ENCODE results near the gene ZBTB7C. TPM values are rescaled to one million over a fixed set of nuclear protein-coding genes. Genes with fewer than 3 reads are reported as not detected.

Gene ZBTB7C
- polyA plus RNA-seq, 1 of the 3 experiments (the other 2 are of a cell fraction): 0.05 TPM

DNA sequence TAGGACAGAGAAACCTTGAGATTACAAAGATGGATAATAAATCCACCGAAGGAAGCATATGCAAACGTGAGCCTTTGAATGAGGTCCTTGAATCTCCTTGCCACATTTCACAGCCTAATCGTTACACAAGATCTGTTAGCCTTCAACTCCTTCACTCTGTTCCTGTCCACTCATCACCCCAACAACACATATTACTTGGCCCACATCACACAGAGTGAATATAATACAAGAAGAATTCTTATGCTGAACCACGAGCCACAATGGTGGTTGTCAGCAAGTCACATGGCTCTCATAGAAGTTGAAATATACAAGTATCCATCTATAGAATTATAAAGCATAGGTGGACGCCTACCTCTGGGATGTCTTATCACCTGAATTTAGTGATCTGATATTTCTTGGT is 12.6 kb downstream of the ZBTB7C start:
- H3K27ac ChIP-seq (ENCODE audit: low read depth in 2 of 2, low read length in 1 of 2): no peak overlapping the region
- H3K27me3 ChIP-seq (ENCODE audit: insufficient read depth): peaks cover 26% of the 10 kb centered on the region
- no peak overlapping the region for H3K4me2 ChIP-seq
- H2AFZ ChIP-seq (ENCODE audit: low read depth): no peak overlapping the region
- no peaks in the 10 kb centered on the region for H3K9me3 ChIP-seq
- POLR2A ChIA-PET: no interaction called here
- no peak overlapping the region for H3K4me3 ChIP-seq (ENCODE audit: low read depth in 2 of 2, low read length in 1 of 2)
- H3K9ac ChIP-seq: no peak overlapping the region
- WGBS (ENCODE audit: low lambda C conversion rate): 55% methylated on average over 5 of the region's 5 CpGs
- no peaks in the 10 kb centered on the region for H4K20me1 ChIP-seq (ENCODE audit: insufficient read depth)
- H3K36me3 ChIP-seq (replicated peaks in 1 of 2; ENCODE audit: control insufficient read depth in 1 of 2, insufficient read depth in 2 of 2, low read length in 1 of 2): no peaks in the 10 kb centered on the region
- CTCF ChIA-PET: interaction anchor here (1.1 to 2.0 kb wide), 3 partner anchors 50 to 165 kb away, joined by 3 to 5 read pairs (median 3); no protein-coding TSS in a partner anchor
- H3F3A ChIP-seq (replicated peaks; ENCODE audit: insufficient read depth): no peaks in the 10 kb centered on the region
- no peaks in the 10 kb centered on the region for H3K79me2 ChIP-seq (ENCODE audit: insufficient read depth)
- no peak for TF ChIP-seq NRF1 (IDR thresholded peaks at IDR 0.05; ENCODE audit: low read depth, low read length)
- no peak for TF ChIP-seq SMC3 (IDR thresholded peaks at IDR 0.05; ENCODE audit: low read depth, low read length)
- TF ChIP-seq FOXM1 (IDR thresholded peaks at IDR 0.05; ENCODE audit: low read depth): no peak
- TF ChIP-seq EP300 (IDR thresholded peaks at IDR 0.05; ENCODE audit: borderline replicate concordance in 1 of 2, low read depth in 1 of 2, low read length in 1 of 2): no peak
- TF ChIP-seq POLR2AphosphoS5 (IDR thresholded peaks at IDR 0.05; ENCODE audit: low read depth, low read length): no peak
- no peak for TF ChIP-seq GATA2 (CRISPR knock-in tag; IDR thresholded peaks at IDR 0.05)
- TF ChIP-seq FOXJ3 (CRISPR knock-in tag; IDR thresholded peaks at IDR 0.05): no peak
- no peak for TF ChIP-seq CHD2 (IDR thresholded peaks at IDR 0.05; ENCODE audit: low read length, partially characterized antibody)
- TF ChIP-seq, protein P1, sequence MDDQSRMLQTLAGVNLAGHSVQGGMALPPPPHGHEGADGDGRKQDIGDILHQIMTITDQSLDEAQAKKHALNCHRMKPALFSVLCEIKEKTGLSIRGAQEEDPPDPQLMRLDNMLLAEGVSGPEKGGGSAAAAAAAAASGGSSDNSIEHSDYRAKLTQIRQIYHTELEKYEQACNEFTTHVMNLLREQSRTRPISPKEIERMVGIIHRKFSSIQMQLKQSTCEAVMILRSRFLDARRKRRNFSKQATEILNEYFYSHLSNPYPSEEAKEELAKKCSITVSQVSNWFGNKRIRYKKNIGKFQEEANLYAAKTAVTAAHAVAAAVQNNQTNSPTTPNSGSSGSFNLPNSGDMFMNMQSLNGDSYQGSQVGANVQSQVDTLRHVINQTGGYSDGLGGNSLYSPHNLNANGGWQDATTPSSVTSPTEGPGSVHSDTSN (IDR thresholded peaks at IDR 0.05): no peak
- TF ChIP-seq JUND (IDR thresholded peaks at IDR 0.05): no peak
- no peak for TF ChIP-seq RAD21 (IDR thresholded peaks at IDR 0.05; ENCODE audit: low read length)
- no peak for TF ChIP-seq GABPA (IDR thresholded peaks at IDR 0.05; ENCODE audit: low read depth)
- TF ChIP-seq RFX5 (IDR thresholded peaks at IDR 0.05; ENCODE audit: low read length): no peak
- TF ChIP-seq YY1 (IDR thresholded peaks at IDR 0.05; ENCODE audit: low read depth): no peak
- TF ChIP-seq, protein P2, sequence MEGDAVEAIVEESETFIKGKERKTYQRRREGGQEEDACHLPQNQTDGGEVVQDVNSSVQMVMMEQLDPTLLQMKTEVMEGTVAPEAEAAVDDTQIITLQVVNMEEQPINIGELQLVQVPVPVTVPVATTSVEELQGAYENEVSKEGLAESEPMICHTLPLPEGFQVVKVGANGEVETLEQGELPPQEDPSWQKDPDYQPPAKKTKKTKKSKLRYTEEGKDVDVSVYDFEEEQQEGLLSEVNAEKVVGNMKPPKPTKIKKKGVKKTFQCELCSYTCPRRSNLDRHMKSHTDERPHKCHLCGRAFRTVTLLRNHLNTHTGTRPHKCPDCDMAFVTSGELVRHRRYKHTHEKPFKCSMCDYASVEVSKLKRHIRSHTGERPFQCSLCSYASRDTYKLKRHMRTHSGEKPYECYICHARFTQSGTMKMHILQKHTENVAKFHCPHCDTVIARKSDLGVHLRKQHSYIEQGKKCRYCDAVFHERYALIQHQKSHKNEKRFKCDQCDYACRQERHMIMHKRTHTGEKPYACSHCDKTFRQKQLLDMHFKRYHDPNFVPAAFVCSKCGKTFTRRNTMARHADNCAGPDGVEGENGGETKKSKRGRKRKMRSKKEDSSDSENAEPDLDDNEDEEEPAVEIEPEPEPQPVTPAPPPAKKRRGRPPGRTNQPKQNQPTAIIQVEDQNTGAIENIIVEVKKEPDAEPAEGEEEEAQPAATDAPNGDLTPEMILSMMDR (IDR thresholded peaks at IDR 0.05): no peak
- TF ChIP-seq, protein P3, sequence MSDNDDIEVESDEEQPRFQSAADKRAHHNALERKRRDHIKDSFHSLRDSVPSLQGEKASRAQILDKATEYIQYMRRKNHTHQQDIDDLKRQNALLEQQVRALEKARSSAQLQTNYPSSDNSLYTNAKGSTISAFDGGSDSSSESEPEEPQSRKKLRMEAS (IDR thresholded peaks at IDR 0.05; ENCODE audit: low read depth): no peak
- no peaks in the 10 kb centered on the region for H3K9me2 ChIP-seq
- H3K4me1 ChIP-seq (ENCODE audit: control insufficient read depth in 1 of 2, insufficient read depth in 2 of 2, low read depth in 1 of 2, low read length in 1 of 2): peaks cover 0 to 16% of the 10 kb centered on the region in 2 experiments; a peak in 2 of 4 replicates
- no peak for DNase-seq

- H3K9me2 ChIP-seq: no peaks in the 10 kb centered on the region
- H3K36me3 ChIP-seq (replicated peaks in 1 of 2; ENCODE audit: control insufficient read depth in 1 of 2, insufficient read depth in 2 of 2, low read length in 1 of 2): no peaks in the 10 kb centered on the region
- no peaks in the 10 kb centered on the region for H4K20me1 ChIP-seq (ENCODE audit: insufficient read depth)
- no peak overlapping the region for H3K4me3 ChIP-seq (ENCODE audit: low read depth in 2 of 2, low read length in 1 of 2)
- no peak for TF ChIP-seq USF1 (IDR thresholded peaks at IDR 0.05; ENCODE audit: borderline replicate concordance, low read depth)
- no peak for TF ChIP-seq POLR2AphosphoS5 (IDR thresholded peaks at IDR 0.05; ENCODE audit: low read depth, low read length)
- TF ChIP-seq ELF1 (IDR thresholded peaks at IDR 0.05): no peak
- no peak for TF ChIP-seq SIN3A (IDR thresholded peaks at IDR 0.05; ENCODE audit: borderline replicate concordance, low read depth, low read length)
- TF ChIP-seq YY1 (IDR thresholded peaks at IDR 0.05; ENCODE audit: low read depth): no peak
- no peak for TF ChIP-seq EZH2phosphoT487 (IDR thresholded peaks at IDR 0.05; ENCODE audit: borderline replicate concordance, low read depth)
- TF ChIP-seq FOSL2 (IDR thresholded peaks at IDR 0.05; ENCODE audit: borderline replicate concordance, low read depth): no peak
- TF ChIP-seq EP300 (IDR thresholded peaks at IDR 0.05; ENCODE audit: borderline replicate concordance in 1 of 2, low read depth in 1 of 2, low read length in 1 of 2): no peak
- TF ChIP-seq, protein P1 (IDR thresholded peaks at IDR 0.05): no peak
- TF ChIP-seq RFX5 (IDR thresholded peaks at IDR 0.05; ENCODE audit: low read length): no peak
- TF ChIP-seq USF2 (IDR thresholded peaks at IDR 0.05; ENCODE audit: borderline replicate concordance, low read depth, low read length): no peak
- TF ChIP-seq MEF2A (IDR thresholded peaks at IDR 0.05; ENCODE audit: borderline replicate concordance, low read depth): no peak
- no peak overlapping the region for H3K27ac ChIP-seq (ENCODE audit: low read depth in 2 of 2, low read length in 1 of 2)
- no peak overlapping the region for H2AFZ ChIP-seq (ENCODE audit: low read depth)
- no peaks in the 10 kb centered on the region for H3K9me3 ChIP-seq
- no peaks in the 10 kb centered on the region for H3F3A ChIP-seq (replicated peaks; ENCODE audit: insufficient read depth)
- DNase-seq: no peak
- CTCF ChIA-PET: interaction anchor here (0.6 to 2.4 kb wide), 6 partner anchors 8 to 164 kb away, joined by 3 to 8 read pairs (median 3); no protein-coding TSS in a partner anchor
- no peak overlapping the region for H3K9ac ChIP-seq
- peaks cover 26% of the 10 kb centered on the region for H3K27me3 ChIP-seq (ENCODE audit: insufficient read depth)
- 67% methylated on average over 1 of the region's 1 CpG for WGBS (ENCODE audit: low lambda C conversion rate)
- H3K79me2 ChIP-seq (ENCODE audit: insufficient read depth): no peaks in the 10 kb centered on the region
- H3K4me2 ChIP-seq: no peak overlapping the region
- peaks cover 0 to 14% of the 10 kb centered on the region in 2 experiments; a peak in 2 of 4 replicates for H3K4me1 ChIP-seq (ENCODE audit: control insufficient read depth in 1 of 2, insufficient read depth in 2 of 2, low read depth in 1 of 2, low read length in 1 of 2)
- POLR2A ChIA-PET: no interaction called here
These were observed 13.5 kb downstream of the ZBTB7C start for GRCh38 chr18:48395646-48396045.

All from SK-N-SH (cell line).